Tibial artery (tissue), 4 donors: ENCODE measurements around the gene GADD45GIP1.

Experiments used
- DNase-seq, 2 donors: peaks; one replicate each; pipeline ENCODE4 v3.0.0-alpha.2; 2019
- H3K27ac ChIP-seq, 2 donors: fragments of 200-600 bp; sonication (generic) in 1 of 2; 1 replicate in 1 of 2; 2 replicates in 1 of 2; pipeline ENCODE4 v1.5.1; 2018 to 2019; ENCODE audit warnings: mild to moderate bottlenecking in 1 of 2
- H3K27me3 ChIP-seq, 2 donors: fragments of 200-600 bp; sonication (generic) in 1 of 2; one replicate each; pipeline versions ENCODE4 v1.5.1 to v1.6.0; 2016 to 2019
- H3K36me3 ChIP-seq, 3 donors: fragments of 200-600 bp; sonication (generic) in 2 of 3; one replicate each; pipeline ENCODE4 v1.5.1; 2016 to 2019; ENCODE audit warnings: mild to moderate bottlenecking in 2 of 3
- H3K4me1 ChIP-seq, 4 donors: fragments of 200-600 bp; sonication (generic) in 2 of 4; 1 replicate in 3 of 4; 2 replicates in 1 of 4; pipeline ENCODE4 v1.5.1; 2016 to 2019
- H3K4me3 ChIP-seq, 2 donors: fragments of 200-600 bp; sonication (generic) in 1 of 2; 1 replicate in 1 of 2; 2 replicates in 1 of 2; pipeline ENCODE4 v1.5.1; 2018 to 2019; ENCODE audit warnings: mild to moderate bottlenecking in 2 of 2
- H3K9me3 ChIP-seq, 3 donors: fragments of 200-600 bp; sonication (generic) in 1 of 3; one replicate each; pipeline ENCODE4 v1.5.1; 2016 to 2019
- CTCF ChIP-seq, 2 experiments: fragments of 200-600 bp in 1 of 2; fragments of 450-650 bp in 1 of 2; IDR thresholded peaks; one replicate each; pipeline ENCODE4 v1.5.1; 2017 to 2019; ENCODE audit warnings: antibody characterized with exemption in 2 of 2, mild to moderate bottlenecking in 1 of 2, moderate library complexity in 1 of 2
- intact Hi-C: fragments of 100-400 bp; cut with DNase I; formaldehyde crosslinking; loops from one replicate; pipeline ENCODE4 v1.15.0; 2023; ENCODE audit warnings: low total_unique reads

GADD45GIP1 gene

GRCh38 chr19:12997179-12997966 lies 40.4 kb upstream of the GADD45GIP1 start:
- Histone ChIP-seq H3K4me3 (peak overlapping the region; percentile 67 to 85), H3K4me1 (peaks cover 0 to 61% (median 56%) of the 10 kb centered on the region in 4 donors), H3K27me3 (no peaks in the 10 kb centered on the region), H3K9me3 (no peaks in the 10 kb centered on the region), H3K27ac (peak overlapping the region; percentile 88 to 99), H3K36me3 (peaks cover 0 to 12% (median 0%) of the 10 kb centered on the region in 3 donors)
- intact Hi-C loops = loop anchor here (5.0 kb wide), 2 partner anchors 40 to 65 kb away; no protein-coding TSS in a partner anchor
- DNase-seq = no peak
- no peak for TF ChIP-seq CTCF (IDR thresholded peaks at IDR 0.05)

- Histone ChIP-seq H3K4me3 (peak overlapping the region; percentile 67 to 85), H3K4me1 (peaks cover 0 to 57% (median 51%) of the 10 kb centered on the region in 4 donors), H3K27ac (peak overlapping the region; percentile 88 to 99), H3K36me3 (peaks cover 0 to 12% (median 0%) of the 10 kb centered on the region in 3 donors), H3K27me3 (no peaks in the 10 kb centered on the region), H3K9me3 (no peaks in the 10 kb centered on the region)
- TF ChIP-seq CTCF (IDR thresholded peaks at IDR 0.05) = no peak
- DNase-seq = no peak
- intact Hi-C loops = loop anchor here (5.0 kb wide), 2 partner anchors 41 to 66 kb away; no protein-coding TSS in a partner anchor
These were observed 39.5 kb upstream of the GADD45GIP1 start for GRCh38 chr19:12996406-12997094.

- H3K4me1 ChIP-seq = peaks cover 0 to 50% (median 43%) of the 10 kb centered on the region in 4 donors
- intact Hi-C loops = loop anchor here (5.0 kb wide), 2 partner anchors 42 to 66 kb away; no protein-coding TSS in a partner anchor
These were observed 38.8 kb upstream of the GADD45GIP1 start for GRCh38 chr19:12995596-12996405.

GRCh38 chr19:12994701-12995595 lies 37.9 kb upstream of the GADD45GIP1 start, which contains the start of gene NFIX:
TSS of gene NFIX (plus strand) at chr19:12995475. CDS start at chr19:12995838, 363 bp downstream.
- Histone ChIP-seq H3K4me3 (peak within 1 kb of the TSS; percentile 74 to 85), H3K9me3 (no peaks in the 10 kb centered on the region), H3K27ac (peak within 1 kb of the TSS; percentile 88 to 99), H3K36me3 (peaks cover 0 to 12% (median 0%) of the 10 kb centered on the region in 3 donors), H3K4me1 (peaks cover 0 to 41% (median 36%) of the 10 kb centered on the region in 4 donors), H3K27me3 (no peaks in the 10 kb centered on the region)
- intact Hi-C loops = loop anchor here (5.0 kb wide), 3 partner anchors 42 to 87 kb away; no protein-coding TSS in a partner anchor
- TF ChIP-seq CTCF (IDR thresholded peaks at IDR 0.05) = no peak
- DNase-seq = peak; percentile 66 to 86

More at GRCh38 chr19:12995596-12996405, 38.8 kb upstream of the GADD45GIP1 start:
- peak overlapping the region; percentile 88 to 99 for H3K27ac ChIP-seq
- H3K4me3 ChIP-seq = peak overlapping the region; percentile 74 to 85
- no peaks in the 10 kb centered on the region for H3K27me3 ChIP-seq
- H3K36me3 ChIP-seq = peaks cover 0 to 12% (median 0%) of the 10 kb centered on the region in 3 donors
- no peak for DNase-seq
- TF ChIP-seq CTCF (IDR thresholded peaks at IDR 0.05) = no peak
- H3K9me3 ChIP-seq = no peaks in the 10 kb centered on the region
